GM12878 (cell line): ENCODE results near the gene CLIP1. TPM values are rescaled to one million over a fixed set of nuclear protein-coding genes. Genes with fewer than 3 reads are reported as not detected.

Source experiments
- ATAC-seq: fragments of 200-7000 bp; cut with Tn5 transposase; 3 replicates; pipeline ENCODE4 v1.9.1; 2020; ENCODE audit warnings: mild to moderate bottlenecking, moderate library complexity
- BruUV-seq: library from RNA; stranded (reverse); fragments of 400-500 nt; replicated peaks from 2 replicates; lab custom pipeline; 2021; lab: Mats Ljungman, UMichigan
- CTCF ChIA-PET: fragments of 300-600 bp; sonication (Branson Sonifier 250); formaldehyde crosslinking; extraction: SDS; loops from one replicate; lab custom pipeline; 2021; ENCODE audit warnings: inconsistent platforms; lab: Yijun Ruan, JAX
- POLR2A ChIA-PET: fragments of 350-600 bp; formaldehyde crosslinking; extraction: SDS; loops from one replicate; lab custom pipeline; 2021; ENCODE audit warnings: inconsistent platforms; lab: Charles Lee
- RAD21 ChIA-PET: fragments of 300-600 bp; sonication (Branson Sonifier 250); formaldehyde crosslinking; loops from one replicate; lab custom pipeline; 2023; ENCODE audit warnings: antibody characterized with exemption; ENCODE audit not compliant: unreplicated experiment; lab: Charles Lee
- SMC1A ChIA-PET: fragments of 300-600 bp; sonication (Branson Sonifier 250); formaldehyde crosslinking; loops from one replicate; lab custom pipeline; 2023; ENCODE audit not compliant: unreplicated experiment, uncharacterized antibody; lab: Charles Lee
- DNase-seq: peaks from one replicate; pipeline ENCODE4 v3.0.0-alpha.2; 2011; ENCODE audit warnings: low read depth, low spot score
- FAIRE-seq: peaks from 3 replicates; lab custom pipeline; 2011; peaks lifted over from hg19 to GRCh38; lab: Jason Lieb, UNC
- H2AFZ ChIP-seq: 2 replicates; pipeline ENCODE4 v1.6.0; 2011; ENCODE audit warnings: low read depth, low read length, control low read depth; ENCODE audit not compliant: control insufficient read depth
- H3K27ac ChIP-seq: 2 replicates; pipeline ENCODE4 v1.5.1; 2011; ENCODE audit warnings: control low read depth; ENCODE audit not compliant: control insufficient read depth, insufficient read depth
- H3K27me3 ChIP-seq, 2 experiments: replicated peaks in 1 of 2; 2 replicates each; pipeline versions ENCODE4 v1.6.0 to v1.6.1; 2011; ENCODE audit warnings: low read length in 1 of 2; ENCODE audit not compliant: control insufficient read depth in 2 of 2, insufficient read depth in 2 of 2
- H3K36me3 ChIP-seq, 2 experiments: 2 replicates each; pipeline ENCODE4 v1.5.1; 2011; ENCODE audit warnings: low read length in 1 of 2; ENCODE audit not compliant: control insufficient read depth in 2 of 2, insufficient read depth in 2 of 2
- H3K4me1 ChIP-seq: 2 replicates; pipeline ENCODE4 v1.6.1; 2011; ENCODE audit warnings: mild to moderate bottlenecking, low read length, moderate library complexity, mixed read lengths; ENCODE audit not compliant: control insufficient read depth, insufficient read depth
- H3K4me2 ChIP-seq: 2 replicates; pipeline ENCODE4 v1.6.0; 2011; ENCODE audit warnings: control low read depth; ENCODE audit not compliant: control insufficient read depth, insufficient read depth
- H3K4me3 ChIP-seq: fragments of 200-600 bp; sonication (generic); 2 replicates; pipeline ENCODE4 v1.5.1; 2016
- H3K79me2 ChIP-seq: 2 replicates; pipeline ENCODE4 v1.6.0; 2011; ENCODE audit warnings: low read length; ENCODE audit not compliant: control insufficient read depth, insufficient read depth
- H3K9ac ChIP-seq: 2 replicates; pipeline ENCODE4 v1.8.0; 2011; ENCODE audit warnings: low read length, control low read depth, mixed read lengths; ENCODE audit not compliant: control insufficient read depth, insufficient read depth
- H3K9me3 ChIP-seq: replicated peaks from 3 replicates; pipeline ENCODE4 v1.5.1; 2011; ENCODE audit warnings: mild to moderate bottlenecking, low read length; ENCODE audit not compliant: control insufficient read depth, insufficient read depth
- H4K20me1 ChIP-seq: 2 replicates; pipeline ENCODE4 v1.6.0; 2011; ENCODE audit not compliant: control insufficient read depth, insufficient read depth
- BMI1 ChIP-seq: fragments of 450-650 bp; IDR thresholded peaks from 2 replicates; pipeline ENCODE4 v1.6.1; 2016; ENCODE audit warnings: mild to moderate bottlenecking, moderate library complexity, borderline replicate concordance
- CHD2 ChIP-seq: IDR thresholded peaks from 2 replicates; pipeline ENCODE4 v1.6.1; 2011; ENCODE audit warnings: low read depth, low read length, improper control_type of control experiment, borderline replicate concordance
- EED ChIP-seq: sonication (generic); IDR thresholded peaks from 2 replicates; pipeline ENCODE4 v1.6.1; 2016; ENCODE audit warnings: antibody characterized with exemption, low read depth
- FOS ChIP-seq: IDR thresholded peaks from 3 replicates; pipeline ENCODE4 v1.6.1; 2011; ENCODE audit warnings: borderline replicate concordance; ENCODE audit not compliant: insufficient read length; ENCODE audit errors: extremely low read depth
- KDM1A ChIP-seq: fragments of 200-600 bp; sonication (generic); IDR thresholded peaks from 2 replicates; pipeline ENCODE4 v1.6.1; 2016; ENCODE audit warnings: borderline replicate concordance
- PML ChIP-seq: IDR thresholded peaks from 2 replicates; pipeline ENCODE4 v1.6.1; 2012; ENCODE audit warnings: low read length, inconsistent platforms
- POU2F2 ChIP-seq: IDR thresholded peaks from 3 replicates; pipeline ENCODE4 v1.6.1; 2011; ENCODE audit warnings: low read depth, mild to moderate bottlenecking, low read length, borderline replicate concordance
- RB1 ChIP-seq: fragments of 450-650 bp; formaldehyde crosslinking; IDR thresholded peaks from 2 replicates; pipeline ENCODE4 v1.6.1; 2017; ENCODE audit warnings: mild to moderate bottlenecking, borderline replicate concordance
- RELB ChIP-seq: fragments of 450-650 bp; IDR thresholded peaks from 2 replicates; pipeline ENCODE4 v1.6.1; 2017; ENCODE audit warnings: low read depth, mild to moderate bottlenecking, moderate library complexity
- SUZ12 ChIP-seq: fragments of 200-600 bp; sonication (generic); IDR thresholded peaks from one replicate; pipeline ENCODE4 v1.6.1; 2018; ENCODE audit warnings: antibody characterized with exemption, mild to moderate bottlenecking; ENCODE audit not compliant: unreplicated experiment
- TCF12 ChIP-seq: IDR thresholded peaks from 2 replicates; pipeline ENCODE4 v1.6.1; 2011; ENCODE audit warnings: low read depth, mild to moderate bottlenecking, low read length
- USF2 ChIP-seq: IDR thresholded peaks from 2 replicates; pipeline ENCODE4 v1.6.1; 2011; ENCODE audit warnings: low read depth, low read length, improper control_type of control experiment, borderline replicate concordance
- ZNF592 ChIP-seq: fragments of 450-650 bp; IDR thresholded peaks from 2 replicates; pipeline ENCODE4 v1.6.1; 2017; ENCODE audit warnings: mild to moderate bottlenecking, moderate library complexity
- ZNF687 ChIP-seq: fragments of 450-650 bp; IDR thresholded peaks from 2 replicates; pipeline ENCODE4 v1.6.1; 2017; ENCODE audit warnings: mild to moderate bottlenecking, moderate library complexity
- WGBS: methylation state at CpG from one replicate; pipeline ENCODE4 v1.1.6; 2016; ENCODE audit warnings: low lambda C conversion rate; ENCODE audit not compliant: insufficient replicate concordance, insufficient coverage; ENCODE audit errors: missing lambda C conversion rate; 5-methylcytosine and 5-hydroxymethylcytosine counted together
- in situ Hi-C: fragments of 300-500 bp; cut with MboI; formaldehyde crosslinking; loops from 9 replicates; pipeline ENCODE4 v1.14.3; 2018; ENCODE audit warnings: mixed read lengths
- intact Hi-C: fragments of 100-400 bp; cut with micrococcal nuclease; formaldehyde crosslinking; loops from one replicate; pipeline ENCODE4 v1.14.2; 2022; ENCODE audit not compliant: unreplicated experiment
- polyA plus RNA-seq, 11 experiments: library from polyadenylated mRNA; depleted of rRNA in 4 of 11; unstranded in 6 of 11; stranded (reverse) in 5 of 11; fragments of >200 nt; fragmentation: Nextera tagmentation in 4 of 11; fragmentation: Illumina TruSeq in 1 of 11; extraction: Ambion mirVana in 4 of 11; extraction: Trizol in 1 of 11; gene quantifications; 1 replicate in 1 of 11; 2 replicates in 10 of 11; pipeline versions ENCODE4 v1.2.1 to v1.2.3, GENCODE V29; 2011 to 2016; ENCODE audit warnings: inconsistent platforms in 2 of 11, missing spikeins in 2 of 11, low read depth in 1 of 11
- total RNA-seq, 4 experiments: library from RNA; depleted of rRNA in 3 of 4; stranded (reverse); fragments of >200 nt in 3 of 4; fragmentation: Illumina TruSeq in 1 of 4; extraction: Trizol in 1 of 4; gene quantifications; 2 replicates each; pipeline versions ENCODE4 v1.2.1 to v1.2.3, GENCODE V29; 2013 to 2021

The CLIP1 gene
- total and polyA plus RNA-seq, 10 of the 15 experiments (the other 5 are each of a cell fraction or from before 2014, with no cell fraction given), result 6.0 to 45.4 (median 25.2) TPM

- in situ Hi-C loops, result no loop called here
- WGBS, result 93% methylated on average over 4 of the region's 4 CpGs
- ATAC-seq (no peak), FAIRE-seq (no peak), DNase-seq (no peak)
- ChIA-PET SMC1A (no interaction called here), RAD21 (no interaction called here), CTCF (interaction anchor here (1.3 kb wide), 1 partner anchor 9 kb away, joined by 4 read pairs; no protein-coding TSS in a partner anchor), POLR2A (interaction anchor here (0.8 kb wide), 1 partner anchor 78 kb away, joined by 4 read pairs; no protein-coding TSS in a partner anchor)
- Histone ChIP-seq H4K20me1 (no peaks in the 10 kb centered on the region), H3K27me3 (no peaks in the 10 kb centered on the region), H3K27ac (no peak overlapping the region), H3K9me3 (no peaks in the 10 kb centered on the region), H3K4me3 (no peak overlapping the region), H3K4me2 (no peak overlapping the region), H3K9ac (no peak overlapping the region), H3K4me1 (no peaks in the 10 kb centered on the region), H2AFZ (no peak overlapping the region), H3K79me2 (peaks cover 2% of the 10 kb centered on the region; the same call in 1 of the 2 replicates), H3K36me3 (no peaks in the 10 kb centered on the region)
- intact Hi-C loops, result no loop called here
- no TSS peak for BruUV-seq
- no peak for TF ChIP-seq PML
- no peak for TF ChIP-seq KDM1A
- TF ChIP-seq RB1, result no peak
- no peak for TF ChIP-seq BMI1
- TF ChIP-seq CHD2, result no peak
- no peak for TF ChIP-seq ZNF687
- TF ChIP-seq SUZ12, result no peak
- TF ChIP-seq RELB, result no peak
- TF ChIP-seq FOS, result no peak
- TF ChIP-seq ZNF592, result no peak
- TF ChIP-seq EED, result no peak
- no peak for TF ChIP-seq TCF12
- TF ChIP-seq USF2, result no peak
- no peak for TF ChIP-seq POU2F2
Observed at GRCh38 chr12:122393817-122394216, 28.7 kb downstream of the CLIP1 start.
